Measurements from ENCODE around the gene GPR156.

GRCh38 chr3:120272286-120272685 is 12.7 kb downstream of the GPR156 start:
- no peak for TF ChIP-seq POLR2A (IDR thresholded peaks at IDR 0.05; ENCODE audit: low read depth, low read length)
- TF ChIP-seq CTCF (conservative IDR thresholded peaks at IDR 0.05; ENCODE audit: low read depth, low read length) = no peak
- no peak for TF ChIP-seq MXI1 (IDR thresholded peaks at IDR 0.05; ENCODE audit: borderline replicate concordance, low read depth, low read length)
- TF ChIP-seq RFX5 (IDR thresholded peaks at IDR 0.05; ENCODE audit: low read depth, low read length) = no peak
- TF ChIP-seq CEBPB (IDR thresholded peaks at IDR 0.05; ENCODE audit: low read depth, low read length) = no peak
- TF ChIP-seq ELK1 (IDR thresholded peaks at IDR 0.05; ENCODE audit: borderline replicate concordance, low read depth, low read length) = no peak
- no peak for TF ChIP-seq USF2 (IDR thresholded peaks at IDR 0.05; ENCODE audit: low read depth, low read length)
- TF ChIP-seq MAFK (IDR thresholded peaks at IDR 0.05; ENCODE audit: low read depth, low read length) = no peak
- no peak for TF ChIP-seq FOS (IDR thresholded peaks at IDR 0.05; ENCODE audit: low read depth, low read length)
- no peak for TF ChIP-seq BHLHE40 (IDR thresholded peaks at IDR 0.05; ENCODE audit: low read depth, low read length)
- TF ChIP-seq NFE2L2 (IDR thresholded peaks at IDR 0.05; ENCODE audit: low read depth, low read length) = no peak
- TF ChIP-seq CHD1 (IDR thresholded peaks at IDR 0.05; ENCODE audit: low read depth, low read length) = no peak
- TF ChIP-seq RAD21 (IDR thresholded peaks at IDR 0.05; ENCODE audit: low read length) = no peak
